HL-60/S4 (cell line): ENCODE measurements around the gene NKAIN2.

ENCODE experiments used
- in situ Hi-C: fragments of 300-500 bp; cut with MboI; formaldehyde crosslinking; loops from 2 replicates; pipeline ENCODE4 v1.14.3; 2022; ENCODE audit warnings: low sequenced_read_pairs

NKAIN2 gene

DNA sequence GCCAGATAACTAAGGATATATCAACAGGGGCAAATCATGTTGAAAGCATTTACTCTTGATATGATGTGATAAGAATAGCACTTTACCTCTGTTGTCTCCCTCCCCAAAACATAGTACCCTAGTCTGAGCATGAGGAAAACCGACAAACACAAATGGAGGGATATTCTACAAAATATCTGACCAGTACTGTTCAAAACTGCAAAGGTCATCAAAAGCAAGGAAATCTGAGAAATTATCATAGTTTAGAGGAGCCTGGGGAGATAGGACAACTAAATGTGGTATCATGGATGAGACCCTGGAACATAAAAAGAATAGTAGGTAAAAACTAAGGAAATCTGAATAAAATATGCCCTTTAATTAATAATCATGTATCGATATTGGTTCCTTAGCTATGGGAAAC lies 675.2 kb downstream of the NKAIN2 start:
- in situ Hi-C loops = no loop called here

DNA sequence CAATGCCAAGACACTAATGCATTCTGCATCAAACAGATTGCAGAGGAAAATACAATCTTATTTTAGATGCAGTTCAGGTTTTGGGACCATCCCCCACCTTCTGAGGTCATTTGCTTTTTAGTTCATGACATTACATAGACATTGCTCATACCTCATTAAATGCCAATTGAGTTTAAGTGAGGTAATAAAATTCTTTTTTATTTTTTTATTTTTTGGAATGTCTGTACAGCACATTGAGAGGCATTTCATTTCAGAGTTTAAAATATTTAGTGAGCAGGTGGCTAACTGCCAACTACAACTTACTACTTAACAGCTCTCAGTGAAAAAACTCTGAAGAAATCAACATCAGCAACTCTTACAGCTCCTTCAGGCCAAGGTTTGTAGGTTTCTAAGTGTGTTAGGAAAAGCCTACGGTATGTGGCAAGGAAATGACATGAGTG lies 676.3 kb downstream of the NKAIN2 start:
- in situ Hi-C loops = no loop called here

DNA sequence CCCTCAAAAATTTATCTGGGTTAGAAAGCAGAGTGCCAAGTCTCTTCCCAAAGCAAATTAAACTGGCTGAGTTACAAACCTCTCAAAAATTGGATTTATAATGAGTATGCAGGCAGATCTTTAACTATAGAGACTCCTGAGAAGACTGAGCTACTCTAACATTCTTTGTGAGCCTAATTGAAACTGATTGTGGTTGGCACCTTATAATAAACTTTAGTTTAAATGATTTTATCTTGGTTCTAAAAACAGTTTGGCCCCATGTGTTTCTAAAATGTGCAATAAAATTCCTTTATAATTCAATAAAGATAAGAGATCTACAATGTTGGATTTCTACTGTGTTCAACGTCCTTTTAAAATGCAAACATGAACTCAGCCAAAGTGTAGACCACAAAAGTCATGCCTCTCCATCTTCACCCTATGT lies 678.4 kb downstream of the NKAIN2 start:
- in situ Hi-C loops = no loop called here

DNA sequence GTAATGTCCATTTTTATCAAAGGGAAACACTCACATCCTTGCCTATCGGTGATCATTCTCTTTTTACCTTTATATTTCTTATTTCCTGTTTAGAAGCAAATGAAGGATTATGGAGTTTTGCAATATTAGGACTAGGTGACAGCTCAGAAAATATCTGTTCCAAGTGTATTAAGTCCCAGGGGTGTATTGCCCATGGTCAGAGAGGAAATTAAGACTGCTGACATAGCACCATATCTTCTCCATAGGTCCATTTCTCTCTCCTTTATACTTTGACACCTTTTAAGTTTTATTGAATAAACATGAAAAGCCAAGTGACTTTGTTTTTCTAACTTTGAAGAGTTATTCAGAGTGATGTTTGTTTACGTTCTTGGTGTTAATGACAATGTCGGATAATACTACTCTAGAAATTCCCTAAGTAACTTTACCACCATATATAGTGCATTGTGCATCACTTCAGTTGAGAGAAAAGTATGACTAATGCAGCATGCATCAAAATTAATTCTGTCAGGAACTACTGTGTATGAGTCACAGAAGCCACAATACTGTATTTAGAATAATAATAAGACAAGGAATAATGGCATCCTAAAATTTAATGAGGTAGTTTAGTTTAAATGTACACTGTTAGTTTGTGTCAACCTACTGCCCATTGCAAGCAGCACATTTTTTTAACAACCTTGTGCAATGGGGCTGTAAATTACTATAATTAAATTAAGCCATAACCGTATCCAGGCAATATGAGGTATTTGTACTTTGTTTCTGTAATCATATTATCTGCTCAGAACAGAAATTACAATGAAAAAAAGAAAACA lies 684.2 kb downstream of the NKAIN2 start:
- in situ Hi-C loops = no loop called here

DNA sequence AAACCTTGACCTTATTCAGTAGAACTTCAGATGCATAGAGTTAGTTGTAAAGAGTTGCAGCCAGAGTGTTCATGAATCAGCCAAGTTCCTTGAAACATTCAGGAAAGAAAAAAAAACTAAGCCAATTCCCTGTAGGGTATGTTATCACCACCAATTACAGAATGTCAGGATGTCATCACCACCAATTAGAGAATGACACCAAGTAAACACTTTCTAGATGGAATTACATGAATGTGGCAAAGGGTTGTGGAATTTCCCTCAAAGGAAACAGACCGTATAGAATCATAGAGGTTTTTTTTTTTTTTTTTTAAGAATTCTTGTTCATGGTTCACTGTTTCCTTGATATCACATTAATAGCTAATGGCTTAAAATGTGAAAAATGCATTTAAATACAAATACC lies 686.5 kb downstream of the NKAIN2 start:
- in situ Hi-C loops = no loop called here

DNA sequence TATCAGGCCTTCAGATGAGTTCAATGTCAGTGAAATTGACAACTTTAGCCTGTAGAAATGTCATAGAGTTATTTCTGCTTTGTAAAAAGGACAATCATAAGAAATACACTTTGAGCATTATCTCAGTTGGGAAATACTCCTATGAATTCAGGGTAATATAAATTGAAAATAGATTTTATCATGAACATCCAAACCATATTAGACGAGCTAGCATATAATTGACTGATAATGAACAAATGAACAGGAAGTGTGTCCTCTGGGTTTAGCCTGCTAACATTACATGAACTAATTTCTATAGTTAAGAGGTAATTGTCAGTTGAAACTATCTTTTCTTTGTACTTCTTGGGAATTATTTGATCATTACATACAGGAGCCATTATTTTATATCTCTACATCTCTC lies 689.6 kb downstream of the NKAIN2 start:
- in situ Hi-C loops = no loop called here

DNA sequence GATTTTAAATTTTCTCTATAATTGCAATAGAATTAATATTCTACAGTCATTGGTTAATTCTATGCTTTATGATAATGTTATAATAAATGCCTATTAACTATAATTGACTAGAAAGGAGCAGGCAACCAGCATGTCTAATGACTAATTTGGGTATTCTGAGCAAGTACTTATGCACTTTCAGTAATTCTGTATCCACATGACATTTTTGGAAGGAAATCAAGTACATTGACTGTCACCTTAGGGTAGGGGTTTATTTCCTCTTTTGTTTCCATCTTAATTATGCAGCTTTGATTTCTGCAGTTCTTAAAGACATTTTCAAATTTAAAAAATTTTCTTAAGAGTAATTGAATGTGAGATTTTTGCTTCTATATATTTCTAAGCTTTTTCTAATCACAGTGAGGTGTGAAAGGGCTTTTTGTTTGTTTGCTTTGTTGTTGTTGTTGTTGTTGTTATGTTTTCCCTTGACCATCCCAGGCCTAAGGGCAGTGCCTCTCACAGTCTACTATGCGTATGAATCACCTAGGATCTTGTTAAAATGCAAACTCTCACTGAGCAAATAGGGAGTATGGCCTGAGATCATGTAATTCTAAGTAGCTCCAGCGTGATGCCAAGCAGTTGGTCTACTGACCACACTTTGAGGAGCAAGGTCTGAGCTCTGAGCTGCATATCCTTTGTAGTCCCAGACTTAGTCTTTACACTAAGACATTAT lies 691.4 kb downstream of the NKAIN2 start:
- in situ Hi-C loops = no loop called here

DNA sequence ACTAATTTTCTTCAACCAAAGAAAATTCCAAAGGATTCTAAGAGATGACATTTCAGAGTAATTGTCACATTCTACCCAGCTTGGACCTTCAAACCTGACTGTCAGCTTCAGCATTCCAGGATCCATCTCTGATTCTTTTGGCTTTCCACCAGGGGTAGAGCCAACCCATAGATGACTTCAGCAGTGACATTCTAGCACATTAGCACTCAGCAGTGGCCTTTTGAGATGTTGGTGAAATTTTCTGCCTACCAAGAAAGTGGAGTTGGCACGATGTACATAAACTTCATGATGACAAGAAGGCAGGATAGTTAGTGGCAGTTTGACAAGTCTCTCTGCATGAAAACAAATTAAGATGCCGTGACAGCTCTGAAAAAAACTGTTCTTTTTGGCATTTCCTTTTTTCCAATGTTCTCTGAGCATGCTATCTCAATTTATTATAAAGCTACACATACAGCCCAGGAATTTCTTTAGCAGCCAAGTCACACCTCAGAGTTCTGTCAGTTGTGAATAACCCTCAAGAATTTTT lies 692.1 kb downstream of the NKAIN2 start:
- in situ Hi-C loops = no loop called here

DNA sequence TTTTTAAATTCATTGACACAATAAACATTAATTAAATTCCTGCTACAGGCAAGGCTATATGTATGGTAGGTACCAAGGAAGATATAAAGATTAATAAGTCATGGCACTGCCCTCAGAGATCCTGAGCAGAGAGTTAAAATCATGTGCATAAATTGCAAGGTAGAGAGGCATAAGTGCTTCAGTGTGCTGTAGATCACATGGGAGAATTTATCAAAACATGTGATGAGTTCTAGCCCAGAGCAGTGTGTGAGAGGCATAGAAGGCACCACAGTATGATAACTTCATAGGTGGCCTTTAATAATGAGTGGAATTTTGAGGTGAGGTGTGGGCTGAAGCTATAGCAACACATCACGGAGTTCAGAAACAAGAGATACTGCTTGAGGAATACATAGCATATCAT lies 692.7 kb downstream of the NKAIN2 start:
- in situ Hi-C loops = no loop called here

DNA sequence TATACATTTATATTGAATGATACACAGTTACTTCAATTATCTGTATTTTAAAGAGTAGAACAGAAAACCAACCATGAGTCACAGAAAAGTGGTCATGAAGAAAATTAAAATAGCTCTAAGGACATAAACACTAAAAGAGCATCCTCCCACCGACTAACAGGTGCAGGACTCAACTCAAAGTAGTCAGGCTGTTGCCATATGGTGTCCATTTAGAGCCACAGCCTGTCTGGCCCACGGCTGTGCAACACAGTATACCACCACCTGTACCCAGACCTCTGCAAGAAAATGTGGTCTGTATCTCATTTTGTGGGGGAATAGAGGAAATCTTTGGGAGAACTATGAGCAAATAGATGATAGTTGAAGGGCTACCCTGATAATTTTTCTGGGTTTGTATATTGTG lies 708.8 kb downstream of the NKAIN2 start:
- in situ Hi-C loops = no loop called here

DNA sequence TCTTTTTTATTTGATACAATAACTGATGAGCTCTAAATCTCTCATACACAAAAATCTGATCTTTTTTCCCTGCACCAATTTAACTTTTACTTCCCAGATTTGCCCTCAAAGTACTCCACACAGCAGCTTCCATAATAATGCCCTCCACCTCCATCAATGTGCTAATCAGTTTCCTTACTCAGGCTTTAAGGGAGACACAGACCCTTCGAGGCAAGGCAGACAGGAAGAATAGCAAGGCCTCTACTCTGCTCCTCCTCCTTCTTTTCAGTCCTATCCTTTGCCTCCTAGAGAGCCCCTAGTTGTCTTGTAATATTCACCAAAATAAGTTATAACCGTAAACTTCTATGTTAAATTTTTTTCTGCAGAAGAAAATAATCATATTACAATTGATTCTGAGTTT lies 713.7 kb downstream of the NKAIN2 start:
- in situ Hi-C loops = no loop called here

DNA sequence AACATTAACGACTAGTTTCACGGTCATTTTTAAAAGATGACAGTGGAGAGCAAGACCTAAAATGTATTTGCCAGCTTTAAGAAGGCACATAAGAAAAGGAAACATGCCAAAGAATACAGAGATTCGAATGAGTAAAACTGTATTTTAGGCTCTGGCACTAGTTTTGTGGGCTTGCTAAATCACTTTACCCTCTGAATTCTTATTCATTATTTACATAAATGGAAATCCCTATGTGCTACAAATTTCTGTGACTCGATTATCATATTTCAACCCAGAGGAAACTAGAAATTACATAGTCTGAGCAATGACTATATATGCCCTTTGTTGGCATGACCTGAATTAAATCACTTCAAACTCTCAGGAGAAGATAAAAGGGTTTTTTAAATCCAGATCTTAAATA lies 716.8 kb downstream of the NKAIN2 start:
- in situ Hi-C loops = no loop called here

DNA sequence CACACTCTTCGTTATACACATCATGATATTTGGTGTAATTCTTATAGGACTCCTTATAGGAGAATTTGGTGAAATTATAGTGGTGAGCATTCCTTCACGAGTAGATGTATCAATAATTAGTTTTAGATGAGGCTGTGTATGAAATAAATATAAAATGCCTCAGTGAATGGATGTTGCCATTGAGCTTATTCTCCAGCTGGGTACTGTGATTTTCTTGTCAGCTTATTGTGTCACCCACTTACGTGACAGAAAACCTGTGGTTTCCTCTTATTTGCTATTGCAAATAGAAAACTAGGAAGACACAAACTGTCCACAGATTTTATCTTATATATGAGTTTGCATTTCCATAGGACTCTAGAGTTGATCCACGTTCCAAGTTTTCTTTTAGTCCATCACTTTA lies 718.7 kb downstream of the NKAIN2 start:
- in situ Hi-C loops = no loop called here

DNA sequence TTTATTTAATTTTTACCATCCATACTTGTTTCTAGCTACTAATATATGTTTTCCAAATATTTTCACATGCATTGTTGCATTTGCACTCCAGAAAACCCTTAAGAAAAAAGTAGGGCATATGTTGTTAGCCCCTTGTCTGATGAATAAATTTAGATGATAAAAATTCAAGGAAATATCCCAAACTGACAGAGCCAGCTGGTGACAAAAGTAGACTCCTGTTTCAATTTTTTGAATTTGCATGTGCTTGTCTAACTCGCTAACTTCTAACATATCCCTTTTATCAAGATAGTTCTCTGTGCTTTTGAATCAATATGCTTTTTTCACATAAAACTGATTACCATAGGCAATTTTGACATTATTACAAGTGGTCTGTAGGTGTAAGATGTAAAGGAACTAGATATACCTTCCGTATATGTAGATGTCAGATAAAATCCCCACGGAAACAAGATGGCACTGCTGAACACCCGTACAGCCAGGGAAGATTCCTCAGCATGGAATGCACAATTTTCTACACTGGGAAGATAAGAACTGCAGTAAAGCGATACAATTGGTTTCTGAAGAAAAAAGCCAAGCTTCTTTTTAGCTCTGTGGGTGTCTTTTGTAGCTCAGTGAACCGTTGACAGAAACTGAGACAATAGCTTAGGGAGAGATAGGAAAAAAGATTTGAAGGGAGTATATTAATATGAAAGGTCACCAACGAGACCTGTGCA lies 721.0 kb downstream of the NKAIN2 start:
- in situ Hi-C loops = no loop called here

DNA sequence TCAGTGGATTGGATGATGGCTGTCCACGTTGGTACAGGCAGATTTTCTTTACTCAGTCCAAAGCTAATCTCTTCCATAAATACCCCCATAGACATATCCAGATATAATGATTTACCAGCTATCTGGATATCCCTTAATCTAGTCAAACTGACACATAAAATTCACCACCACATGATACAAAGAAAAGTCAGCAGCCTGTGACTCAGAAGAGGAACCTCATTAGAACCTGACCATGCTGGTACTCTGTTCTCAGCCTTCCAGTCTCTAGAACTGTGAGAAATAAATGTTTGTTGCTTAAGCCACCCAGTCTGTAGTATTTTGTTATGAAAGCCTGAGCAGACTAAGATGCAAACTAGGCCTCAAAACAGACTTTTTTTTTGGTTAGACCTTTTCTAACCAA lies 727.3 kb downstream of the NKAIN2 start:
- in situ Hi-C loops = no loop called here

DNA sequence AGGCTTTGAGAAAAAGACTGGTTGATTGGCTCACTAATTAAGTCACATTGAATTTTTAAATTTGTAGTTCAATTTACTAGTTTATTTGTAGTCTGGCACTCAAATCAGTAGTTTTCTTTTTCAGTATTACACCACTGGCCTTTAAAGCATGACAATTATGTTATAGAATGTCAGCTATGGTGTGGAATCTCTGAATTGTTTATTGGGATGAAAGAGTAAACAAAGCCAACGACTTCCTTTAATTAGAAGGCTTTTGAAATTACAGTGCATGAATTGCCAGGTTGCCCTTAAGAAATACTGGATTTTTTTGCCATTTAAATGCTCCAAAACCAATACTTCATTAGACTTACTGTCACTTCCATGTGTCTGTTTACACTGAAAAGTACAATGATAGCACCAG lies 731.6 kb downstream of the NKAIN2 start:
- in situ Hi-C loops = no loop called here

DNA sequence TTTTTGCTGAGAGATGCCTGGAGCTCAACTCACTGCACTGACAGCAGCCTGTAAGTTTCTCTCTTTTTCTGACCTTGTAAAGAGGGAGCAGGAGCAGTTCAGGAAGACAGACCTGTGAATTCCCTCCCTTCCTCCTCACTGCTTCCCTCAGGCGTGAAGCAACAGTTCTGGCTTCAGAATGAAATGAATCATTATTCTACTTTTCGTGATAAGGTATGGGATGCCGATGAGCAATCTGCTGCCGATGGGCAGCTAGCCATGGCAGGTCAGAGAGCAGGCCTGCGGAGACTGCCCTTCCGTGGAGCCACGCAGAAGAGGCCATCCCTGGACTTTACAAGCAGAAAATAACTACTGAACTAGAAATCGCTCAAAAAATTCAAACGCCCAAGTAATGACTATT lies 732.1 kb downstream of the NKAIN2 start:
- in situ Hi-C loops = no loop called here

DNA sequence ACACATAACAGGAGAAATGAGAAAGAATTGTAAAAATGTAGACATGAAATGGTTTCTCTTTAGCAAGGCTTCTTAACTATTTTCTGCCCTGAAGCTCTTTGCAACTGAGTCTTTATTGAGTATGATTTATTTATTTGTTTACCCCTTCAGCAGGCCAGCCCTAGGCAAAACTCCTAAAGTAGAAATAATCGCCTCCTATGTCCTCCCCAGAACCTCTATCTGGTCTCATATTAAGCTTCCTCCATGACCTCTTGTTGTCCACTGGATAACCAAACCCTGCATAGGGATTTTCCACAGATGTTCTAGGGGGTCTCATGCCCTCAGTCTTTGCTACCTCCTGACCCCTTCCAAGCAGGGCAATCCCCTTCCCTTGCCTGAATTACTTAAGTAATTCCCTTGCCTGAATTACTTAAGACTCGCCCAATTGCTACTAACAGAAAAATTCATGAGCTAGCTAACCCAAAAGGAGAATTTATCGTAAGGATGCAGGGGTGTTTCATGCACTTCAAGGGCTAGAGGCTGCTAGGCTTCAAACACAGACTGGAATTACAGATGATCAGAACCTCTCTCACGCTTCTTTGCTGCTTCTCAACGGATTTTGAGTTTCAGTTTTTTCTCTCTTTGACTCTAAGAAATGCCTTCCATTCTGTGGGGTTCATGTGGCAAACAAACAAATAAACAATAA lies 732.6 kb downstream of the NKAIN2 start:
- in situ Hi-C loops = no loop called here

DNA sequence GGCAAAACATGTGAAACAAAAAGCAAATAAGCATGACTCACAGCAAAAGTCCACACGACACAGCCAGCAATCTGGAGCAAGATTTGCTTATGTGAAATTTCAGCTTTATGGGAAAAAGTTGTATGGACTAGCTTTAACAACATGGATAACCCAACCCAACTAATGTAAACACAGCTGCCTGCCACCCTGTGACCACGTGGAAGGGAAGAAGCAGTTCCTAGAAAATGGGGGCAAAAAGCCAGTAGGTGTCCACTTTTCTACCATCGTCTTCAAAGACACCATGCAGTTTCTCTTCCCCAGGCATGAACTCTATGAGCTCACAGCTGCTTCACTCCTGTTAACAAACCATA lies 733.2 kb downstream of the NKAIN2 start:
- in situ Hi-C loops = no loop called here

DNA sequence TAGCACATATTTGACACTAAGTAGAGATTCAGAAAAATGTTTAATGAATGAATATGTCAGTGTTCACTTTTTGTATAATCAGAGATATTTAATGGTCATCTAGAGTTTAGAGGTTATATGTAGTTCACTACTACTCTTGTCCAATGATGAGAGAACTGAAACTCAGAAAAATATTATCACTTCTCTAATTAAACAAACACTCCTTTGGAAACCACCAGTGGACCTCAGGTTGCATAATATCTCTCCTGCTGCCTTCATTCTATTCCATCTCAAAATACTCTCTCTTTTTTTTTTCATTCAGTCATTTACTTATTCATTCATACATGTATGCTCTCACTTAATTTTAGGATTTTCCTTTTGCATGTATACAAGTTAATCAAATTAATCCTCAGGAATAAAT lies 735.4 kb downstream of the NKAIN2 start:
- in situ Hi-C loops = no loop called here

DNA sequence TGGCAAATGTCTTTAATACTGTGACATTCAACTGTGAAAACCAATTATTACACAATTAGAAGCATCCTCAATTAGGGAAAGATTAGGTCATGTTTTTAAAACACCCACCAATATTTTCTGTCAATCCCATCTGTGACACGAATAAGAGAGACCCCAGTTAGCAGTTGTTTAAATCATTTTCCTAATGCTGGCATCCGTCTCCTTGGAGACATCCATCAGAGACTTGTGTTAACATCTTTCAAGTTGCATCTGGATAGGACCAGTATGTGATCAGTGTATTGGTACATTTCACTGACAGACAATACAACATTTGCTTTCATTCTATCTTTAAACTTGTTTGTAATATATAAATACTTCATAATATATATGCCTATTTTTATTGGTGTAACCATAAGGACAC lies 737.9 kb downstream of the NKAIN2 start:
- in situ Hi-C loops = no loop called here
